SK-N-SH (cell line): ENCODE measurements around the gene EXOC5. TPM values are rescaled to one million over a fixed set of nuclear protein-coding genes. Genes with fewer than 3 reads are reported as not detected.

ENCODE experiments used
- CTCF ChIA-PET: fragments of 300-600, 350-600 bp; formaldehyde crosslinking; extraction: SDS; loops from one replicate; lab custom pipeline; 2021; lab: Yijun Ruan, JAX
- POLR2A ChIA-PET: fragments of 350-600 bp; sonication (Branson Sonifier 250); formaldehyde crosslinking; extraction: SDS; loops from one replicate; lab custom pipeline; 2020; ENCODE audit warnings: antibody characterized with exemption, inconsistent platforms; lab: Yijun Ruan, JAX
- DNase-seq: peaks from one replicate; pipeline ENCODE4 v3.0.0; 2012
- H2AFZ ChIP-seq: fragments of 200-600 bp; sonication (generic); 2 replicates; pipeline ENCODE4 v1.8.1; 2016; ENCODE audit warnings: antibody characterized with exemption, mild to moderate bottlenecking, low read depth
- H3F3A ChIP-seq: fragments of 200-600 bp; sonication (generic); replicated peaks from 2 replicates; pipeline ENCODE3; 2016; ENCODE audit warnings: antibody characterized with exemption, mild to moderate bottlenecking; ENCODE audit not compliant: insufficient read depth
- H3K27ac ChIP-seq, 2 experiments: fragments of 200-500 bp in 1 of 2; fragments of 200-600 bp in 1 of 2; sonication (Bioruptor generic) in 1 of 2; sonication (generic), shearing (Covaris generic) in 1 of 2; 2 replicates each; pipeline versions ENCODE4 v1.5.1 to v1.6.1; 2014 to 2016; ENCODE audit warnings: low read depth in 2 of 2, inconsistent platforms in 1 of 2, low read length in 1 of 2, mild to moderate bottlenecking in 1 of 2, mixed read lengths in 1 of 2
- H3K27me3 ChIP-seq: fragments of 200-600 bp; sonication (generic), shearing (Covaris generic); 2 replicates; pipeline ENCODE4 v1.6.1; 2016; ENCODE audit warnings: mixed run types; ENCODE audit not compliant: insufficient read depth
- H3K36me3 ChIP-seq, 2 experiments: fragments of 200-500 bp in 1 of 2; fragments of 200-600 bp in 1 of 2; sonication (Bioruptor generic) in 1 of 2; sonication (generic) in 1 of 2; replicated peaks in 1 of 2; 2 replicates each; pipeline versions ENCODE3 to v1.5.1; 2014 to 2016; ENCODE audit warnings: low read length in 1 of 2, mild to moderate bottlenecking in 1 of 2; ENCODE audit not compliant: insufficient read depth in 2 of 2, control insufficient read depth in 1 of 2
- H3K4me1 ChIP-seq, 2 experiments: fragments of 200-500 bp in 1 of 2; fragments of 200-600 bp in 1 of 2; sonication (Bioruptor generic) in 1 of 2; sonication (generic), shearing (Covaris generic) in 1 of 2; 2 replicates each; pipeline versions ENCODE4 v1.5.1 to v1.6.1; 2014 to 2016; ENCODE audit warnings: low read depth in 1 of 2, low read length in 1 of 2, mixed run types in 1 of 2; ENCODE audit not compliant: insufficient read depth in 2 of 2, control insufficient read depth in 1 of 2
- H3K4me2 ChIP-seq: fragments of 200-600 bp; sonication (generic), shearing (Covaris generic); 2 replicates; pipeline ENCODE4 v1.6.1; 2017; ENCODE audit warnings: mixed run types
- H3K4me3 ChIP-seq, 2 experiments: fragments of 200-500 bp in 1 of 2; fragments of 200-600 bp in 1 of 2; sonication (Bioruptor generic) in 1 of 2; sonication (generic), shearing (Covaris generic) in 1 of 2; 2 replicates each; pipeline versions ENCODE4 v1.5.1 to v1.8.1; 2014 to 2016; ENCODE audit warnings: low read depth in 2 of 2, inconsistent platforms in 1 of 2, low read length in 1 of 2, mild to moderate bottlenecking in 1 of 2, mixed read lengths in 1 of 2, moderate library complexity in 1 of 2
- H3K79me2 ChIP-seq: fragments of 200-600 bp; sonication (generic); 2 replicates; pipeline ENCODE4 v1.8.1; 2017; ENCODE audit warnings: mild to moderate bottlenecking; ENCODE audit not compliant: insufficient read depth
- H3K9ac ChIP-seq: fragments of 200-600 bp; sonication (generic); 2 replicates; pipeline ENCODE4 v1.6.1; 2017; ENCODE audit warnings: mixed run types
- H3K9me2 ChIP-seq: fragments of 200-600 bp; sonication (generic); 2 replicates; pipeline ENCODE4 v1.6.1; 2017; ENCODE audit warnings: mixed run types
- H3K9me3 ChIP-seq: fragments of 200-600 bp; sonication (generic); 2 replicates; pipeline ENCODE4 v1.6.1; 2017; ENCODE audit warnings: mixed run types, mild to moderate bottlenecking, moderate library complexity
- H4K20me1 ChIP-seq: fragments of 200-600 bp; sonication (generic); 2 replicates; pipeline ENCODE4 v1.6.1; 2017; ENCODE audit warnings: mild to moderate bottlenecking, mixed run types; ENCODE audit not compliant: insufficient read depth
- ELF1 ChIP-seq: IDR thresholded peaks from 2 replicates; pipeline ENCODE4 v1.4.0; 2012
- FOSL2 ChIP-seq: IDR thresholded peaks from 2 replicates; pipeline ENCODE4 v1.4.0; 2012; ENCODE audit warnings: low read depth, mild to moderate bottlenecking, moderate library complexity, borderline replicate concordance
- FOXM1 ChIP-seq: IDR thresholded peaks from 2 replicates; pipeline ENCODE4 v1.4.0; 2012; ENCODE audit warnings: low read depth, mild to moderate bottlenecking
- GABPA ChIP-seq: IDR thresholded peaks from 2 replicates; pipeline ENCODE4 v1.4.0; 2012; ENCODE audit warnings: low read depth, mild to moderate bottlenecking
- JUND ChIP-seq: IDR thresholded peaks from 2 replicates; pipeline ENCODE4 v1.4.0; 2012
- MXI1 ChIP-seq: IDR thresholded peaks from 2 replicates; pipeline ENCODE4 v1.6.1; 2012; ENCODE audit warnings: mild to moderate bottlenecking, low read depth, low read length, improper control_type of control experiment
- NFIC ChIP-seq: IDR thresholded peaks from 2 replicates; pipeline ENCODE4 v1.4.0; 2012; ENCODE audit warnings: borderline replicate concordance
- NRF1 ChIP-seq: IDR thresholded peaks from 2 replicates; pipeline ENCODE4 v1.6.1; 2012; ENCODE audit warnings: low read depth, mild to moderate bottlenecking, low read length
- RAD21 ChIP-seq: IDR thresholded peaks from 2 replicates; pipeline ENCODE4 v1.6.1; 2012; ENCODE audit warnings: mild to moderate bottlenecking, low read length
- RCOR1 ChIP-seq: fragments of 150-350 bp; IDR thresholded peaks from 2 replicates; pipeline ENCODE4 v1.6.1; 2017; ENCODE audit warnings: antibody characterized with exemption, low read length
- RFX5 ChIP-seq: IDR thresholded peaks from 2 replicates; pipeline ENCODE4 v1.6.1; 2012; ENCODE audit warnings: mild to moderate bottlenecking, improper control_type of control experiment, low read length
- RXRA ChIP-seq: IDR thresholded peaks from 2 replicates; pipeline ENCODE4 v1.4.0; 2012; ENCODE audit warnings: low read depth, mild to moderate bottlenecking, borderline replicate concordance
- SIN3A ChIP-seq: IDR thresholded peaks from 2 replicates; pipeline ENCODE4 v1.6.1; 2012; ENCODE audit warnings: low read depth, mild to moderate bottlenecking, low read length, moderate library complexity, borderline replicate concordance
- TEAD4 ChIP-seq: IDR thresholded peaks from 2 replicates; pipeline ENCODE4 v1.4.0; 2012; ENCODE audit warnings: mild to moderate bottlenecking, borderline replicate concordance; ENCODE audit not compliant: insufficient read depth
- USF1 ChIP-seq: IDR thresholded peaks from 2 replicates; pipeline ENCODE4 v1.4.0; 2012; ENCODE audit warnings: low read depth, borderline replicate concordance
- USF2 ChIP-seq: fragments of 150-350 bp; IDR thresholded peaks from 2 replicates; pipeline ENCODE4 v1.6.1; 2017; ENCODE audit warnings: antibody characterized with exemption, low read length, low read depth, borderline replicate concordance
- YY1 ChIP-seq: IDR thresholded peaks from 2 replicates; pipeline ENCODE4 v1.4.0; 2012; ENCODE audit warnings: low read depth, mild to moderate bottlenecking
- ZBTB33 ChIP-seq: IDR thresholded peaks from 2 replicates; pipeline ENCODE4 v1.4.0; 2012; ENCODE audit warnings: low read depth, borderline replicate concordance
- WGBS: methylation state at CpG from one replicate; pipeline ENCODE4 v1.1.6; 2017; ENCODE audit warnings: low lambda C conversion rate; 5-methylcytosine and 5-hydroxymethylcytosine counted together
- polyA plus RNA-seq, 3 experiments: library from polyadenylated mRNA; depleted of rRNA; stranded (reverse); fragments of >200 nt; gene quantifications; 2 replicates each; pipeline ENCODE4 v1.2.3, GENCODE V29; 2012

EXOC5 gene
- polyA plus RNA-seq, 1 of the 3 experiments (the other 2 are of a cell fraction), result 10.5 TPM

- Histone ChIP-seq H3K27me3 (no peaks in the 10 kb centered on the region), H3K27ac (no peak overlapping the region), H3K4me3 (no peak overlapping the region), H3F3A (peaks cover 28% of the 10 kb centered on the region), H3K9ac (no peak overlapping the region), H3K36me3 (peaks cover 40 to 41% of the 10 kb centered on the region in 2 experiments), H3K9me3 (no peaks in the 10 kb centered on the region), H2AFZ (no peak overlapping the region), H3K9me2 (no peaks in the 10 kb centered on the region), H3K4me1 (peaks cover 0 to 4% of the 10 kb centered on the region in 2 experiments; a peak in 2 of 4 replicates), H3K4me2 (no peak overlapping the region), H4K20me1 (no peaks in the 10 kb centered on the region), H3K79me2 (peaks cover 75% of the 10 kb centered on the region)
- WGBS, result 98% methylated on average over 1 of the region's 1 CpG
- no peak for TF ChIP-seq GABPA
- no peak for TF ChIP-seq JUND
- no peak for TF ChIP-seq RFX5
- TF ChIP-seq RAD21, result no peak
- no peak for TF ChIP-seq TEAD4
- TF ChIP-seq NFIC, result no peak
- TF ChIP-seq FOXM1, result no peak
- TF ChIP-seq USF1, result no peak
- TF ChIP-seq FOSL2, result no peak
- no peak for TF ChIP-seq NRF1
- CTCF ChIA-PET, result interaction anchor here (1.9 kb wide), 1 partner anchor 12 kb away, joined by 4 read pairs; no protein-coding TSS in a partner anchor
- POLR2A ChIA-PET, result no interaction called here
- no peak for DNase-seq
These were observed 4.5 kb upstream of the EXOC5 start for GRCh38 chr14:57273236-57273635.

GRCh38 chr14:57266065-57266464 is 2.6 kb downstream of the EXOC5 start:
- no peak for DNase-seq
- no peak overlapping the region for H2AFZ ChIP-seq
- no peak overlapping the region for H3K9ac ChIP-seq
- peaks cover 94% of the 10 kb centered on the region for H3K79me2 ChIP-seq
- ChIA-PET POLR2A (no interaction called here), CTCF (interaction anchor here (1.0 kb wide), 1 partner anchor 41 kb away, joined by 3 read pairs; no protein-coding TSS in a partner anchor)
- H3K9me2 ChIP-seq, result no peaks in the 10 kb centered on the region
- no peaks in the 10 kb centered on the region for H3K27me3 ChIP-seq
- H3K4me3 ChIP-seq, result no peak overlapping the region
- TF ChIP-seq SIN3A, result no peak
- TF ChIP-seq RAD21, result no peak
- no peak for TF ChIP-seq ZBTB33
- no peak for TF ChIP-seq USF1
- TF ChIP-seq MXI1, result no peak
- no peak for TF ChIP-seq ELF1
- TF ChIP-seq USF2, result no peak
- no peak for TF ChIP-seq YY1
- no peak for TF ChIP-seq RCOR1
- no peak for TF ChIP-seq NRF1
- no peak for TF ChIP-seq RXRA
- peaks cover 6 to 7% of the 10 kb centered on the region in 2 experiments; a peak in 2 of 4 replicates for H3K4me1 ChIP-seq
- peaks cover 23% of the 10 kb centered on the region for H3F3A ChIP-seq
- no peaks in the 10 kb centered on the region for H3K9me3 ChIP-seq
- no peak overlapping the region for H3K4me2 ChIP-seq
- H3K36me3 ChIP-seq, result peaks cover 0 to 5% of the 10 kb centered on the region in 2 experiments
- H4K20me1 ChIP-seq, result peaks cover 23% of the 10 kb centered on the region
- H3K27ac ChIP-seq, result no peak overlapping the region
- WGBS, result 75% methylated on average over 2 of the region's 2 CpGs
